ENCODE data around the gene DAP. TPM values are rescaled to one million over a fixed set of nuclear protein-coding genes. Genes with fewer than 3 reads are reported as not detected.

DAP gene
- total RNA-seq, 1 experiment from 2014 or later: 47.2 TPM

DNA sequence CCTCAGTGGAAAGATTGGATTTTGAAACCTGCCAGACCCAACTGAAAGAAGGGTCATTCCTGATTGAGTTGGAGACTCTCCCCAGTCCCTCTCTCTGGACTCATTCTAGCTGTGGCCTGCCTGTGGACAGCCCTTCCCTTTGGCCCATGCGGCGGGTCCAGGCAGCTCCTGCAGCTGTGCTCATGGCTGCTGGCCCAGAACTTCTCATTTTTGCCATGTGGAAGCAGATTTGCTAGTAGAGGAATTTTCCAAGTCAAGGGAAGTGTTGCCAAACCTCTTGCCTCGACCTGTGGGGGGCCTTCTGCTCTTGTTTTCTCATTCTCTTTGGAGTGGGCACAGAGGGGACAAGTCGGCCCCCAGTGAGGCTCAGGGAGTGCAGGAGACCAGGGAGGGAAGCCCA, 108.0 kb downstream of the DAP start:
- no peaks in the 10 kb centered on the region for H3K9me3 Mint-ChIP-seq
- H3K79me1 ChIP-seq (ENCODE audit: insufficient read depth, low read depth, low read length, poor library complexity, severe bottlenecking): no peaks in the 10 kb centered on the region
- no CpG with 5 or more reads among the region's 4 CpGs for WGBS (ENCODE audit: extremely low coverage, insufficient read length, low lambda C conversion rate)
- no peak overlapping the region for H2BK5ac ChIP-seq (ENCODE audit: insufficient read length, low read length)
- H4K8ac ChIP-seq (replicated peaks; ENCODE audit: insufficient read length, low read depth, low read length): no peak overlapping the region
- no peak overlapping the region for H2BK15ac ChIP-seq (ENCODE audit: low read depth, low read length)
- H3K4me2 ChIP-seq (ENCODE audit: insufficient read depth, insufficient read length, low read length): no peak overlapping the region
- no peak overlapping the region for H3K4me3 Mint-ChIP-seq
- peaks cover 19 to 28% of the 10 kb centered on the region in 2 experiments for H3K4me1 Mint-ChIP-seq
- no peak for DNase-seq
- no peak overlapping the region for H2BK120ac ChIP-seq (ENCODE audit: low read depth, low read length, poor library complexity, severe bottlenecking)
- no peak overlapping the region for H3K4ac ChIP-seq (ENCODE audit: low read depth, low read length)
- H3K27me3 ChIP-seq (ENCODE audit: insufficient read depth, low read length): no peaks in the 10 kb centered on the region
- H3K18ac ChIP-seq (ENCODE audit: insufficient read length, low read depth, low read length): no peak overlapping the region
- H3K23me2 ChIP-seq (ENCODE audit: insufficient read length, low read depth, low read length, poor library complexity, severe bottlenecking): no peaks in the 10 kb centered on the region
- H3K4me1 ChIP-seq (ENCODE audit: insufficient read depth, low read length): no peaks in the 10 kb centered on the region; the same call in 1 of the 2 replicates
- H4K20me1 ChIP-seq (ENCODE audit: control insufficient read depth, insufficient read depth, insufficient read length): no peaks in the 10 kb centered on the region
- no peaks in the 10 kb centered on the region for H3K9me3 ChIP-seq (ENCODE audit: control insufficient read depth, low read depth, low read length)
- no peak overlapping the region for H3K9ac ChIP-seq (ENCODE audit: extremely low read depth, insufficient read length, low read length)
- H3K79me2 ChIP-seq (ENCODE audit: insufficient read depth, low read length): no peaks in the 10 kb centered on the region
- H3K27me3 Mint-ChIP-seq (ENCODE audit: low read depth): no peaks in the 10 kb centered on the region
- H3K56ac ChIP-seq (ENCODE audit: insufficient read length, low read depth, low read length): no peak overlapping the region
- H2BK20ac ChIP-seq (ENCODE audit: low read depth, low read length, poor library complexity, severe bottlenecking): no peak overlapping the region
- no peak overlapping the region for H3K14ac ChIP-seq (ENCODE audit: insufficient read depth, low read length)
- no peak overlapping the region for H2BK12ac ChIP-seq (ENCODE audit: insufficient read length, low read depth, low read length)
- no peak overlapping the region for H2AFZ ChIP-seq (ENCODE audit: low read length)
- no peak overlapping the region for H3K27ac ChIP-seq (ENCODE audit: insufficient read length, low read depth, low read length)
- H3K36me3 Mint-ChIP-seq (ENCODE audit: insufficient read depth in 1 of 3, low read depth in 3 of 3): no peaks in the 10 kb centered on the region; a peak in 1 of 7 replicates
- H3T11ph ChIP-seq (ENCODE audit: low read length): no peak overlapping the region
- H4K5ac ChIP-seq (ENCODE audit: insufficient read length, low read depth, low read length): no peak overlapping the region
- H3K27ac Mint-ChIP-seq: peak overlapping the region in 1 of 3 experiments; percentile 68; a peak in 1 of 7 replicates
- TF ChIP-seq, protein P1, sequence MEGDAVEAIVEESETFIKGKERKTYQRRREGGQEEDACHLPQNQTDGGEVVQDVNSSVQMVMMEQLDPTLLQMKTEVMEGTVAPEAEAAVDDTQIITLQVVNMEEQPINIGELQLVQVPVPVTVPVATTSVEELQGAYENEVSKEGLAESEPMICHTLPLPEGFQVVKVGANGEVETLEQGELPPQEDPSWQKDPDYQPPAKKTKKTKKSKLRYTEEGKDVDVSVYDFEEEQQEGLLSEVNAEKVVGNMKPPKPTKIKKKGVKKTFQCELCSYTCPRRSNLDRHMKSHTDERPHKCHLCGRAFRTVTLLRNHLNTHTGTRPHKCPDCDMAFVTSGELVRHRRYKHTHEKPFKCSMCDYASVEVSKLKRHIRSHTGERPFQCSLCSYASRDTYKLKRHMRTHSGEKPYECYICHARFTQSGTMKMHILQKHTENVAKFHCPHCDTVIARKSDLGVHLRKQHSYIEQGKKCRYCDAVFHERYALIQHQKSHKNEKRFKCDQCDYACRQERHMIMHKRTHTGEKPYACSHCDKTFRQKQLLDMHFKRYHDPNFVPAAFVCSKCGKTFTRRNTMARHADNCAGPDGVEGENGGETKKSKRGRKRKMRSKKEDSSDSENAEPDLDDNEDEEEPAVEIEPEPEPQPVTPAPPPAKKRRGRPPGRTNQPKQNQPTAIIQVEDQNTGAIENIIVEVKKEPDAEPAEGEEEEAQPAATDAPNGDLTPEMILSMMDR (conservative IDR thresholded peaks at IDR 0.05): no peak
- no peak overlapping the region for H3K23ac ChIP-seq (ENCODE audit: insufficient read length, low read depth, low read length)
- H2AK5ac ChIP-seq (ENCODE audit: insufficient read length, low read length): no peak overlapping the region
- H4K91ac ChIP-seq (ENCODE audit: insufficient read length, low read depth, low read length): no peak overlapping the region

Data from H9 (cell line).